ENCODE results near the gene ZNF438.

- no peak for TF ChIP-seq SP1 (IDR thresholded peaks at IDR 0.05)
- TF ChIP-seq HDGF (IDR thresholded peaks at IDR 0.05; ENCODE audit: borderline replicate concordance), result no peak
- TF ChIP-seq FOXM1 (IDR thresholded peaks at IDR 0.05; ENCODE audit: borderline replicate concordance), result no peak
Observed at GRCh38 chr10:30853066-30853465, 178.6 kb downstream of the ZNF438 start.
